HepG2 (cell line): ENCODE measurements around the gene MEPCE. TPM values are rescaled to one million over a fixed set of nuclear protein-coding genes. Genes with fewer than 3 reads are reported as not detected.

Experiments used
- CERS6 ChIP-seq: sonication (generic); formaldehyde crosslinking; IDR thresholded peaks from 2 replicates; pipeline ENCODE4 v1.5.0; 2020; ENCODE audit warnings: missing genetic modification reagents
- EHMT2 ChIP-seq: fragments of 200-600 bp; sonication (generic); IDR thresholded peaks from 2 replicates; pipeline ENCODE4 v1.7.0; 2017; ENCODE audit warnings: antibody characterized with exemption, low read depth, low read length, borderline replicate concordance
- HNRNPLL ChIP-seq: fragments of 200-400 bp; formaldehyde crosslinking; IDR thresholded peaks from 2 replicates; pipeline ENCODE4 v1.6.1; 2017; ENCODE audit warnings: mild to moderate bottlenecking, low read depth, low read length; ENCODE audit not compliant: poor library complexity, severe bottlenecking
- KDM4B ChIP-seq: sonication (generic); formaldehyde crosslinking; IDR thresholded peaks from 2 replicates; pipeline ENCODE4 v1.4.0; 2020; ENCODE audit warnings: missing genetic modification reagents
- KDM6A ChIP-seq: IDR thresholded peaks from 2 replicates; pipeline ENCODE4 v1.6.1; 2016; ENCODE audit warnings: low read depth
- MED13 ChIP-seq: sonication (generic); formaldehyde crosslinking; IDR thresholded peaks from 2 replicates; pipeline ENCODE4 v1.5.0; 2020; ENCODE audit warnings: missing genetic modification reagents
- MIER3 ChIP-seq: IDR thresholded peaks from 2 replicates; pipeline ENCODE4 v1.6.1; 2016; ENCODE audit warnings: missing compliant biosample characterization, borderline replicate concordance
- MYPOP ChIP-seq: sonication (generic); formaldehyde crosslinking; IDR thresholded peaks from 2 replicates; pipeline ENCODE4 v1.8.1; 2023; ENCODE audit warnings: mild to moderate bottlenecking, moderate library complexity, missing genetic modification reagents
- PBX2 ChIP-seq: IDR thresholded peaks from 2 replicates; pipeline ENCODE4 v1.6.1; 2016; ENCODE audit warnings: control low read depth
- PHF21A ChIP-seq: sonication (generic); formaldehyde crosslinking; IDR thresholded peaks from 2 replicates; pipeline ENCODE4 v1.5.0; 2020; ENCODE audit warnings: mild to moderate bottlenecking, missing genetic modification reagents
- PRDM10 ChIP-seq: sonication (generic); formaldehyde crosslinking; IDR thresholded peaks from 2 replicates; pipeline ENCODE4 v1.4.0; 2020; ENCODE audit warnings: low read depth, missing genetic modification reagents
- SCMH1 ChIP-seq: sonication (generic); formaldehyde crosslinking; IDR thresholded peaks from 2 replicates; pipeline ENCODE4 v1.9.0; 2021; ENCODE audit warnings: missing genetic modification reagents, mild to moderate bottlenecking, borderline replicate concordance
- XRCC5 ChIP-seq: fragments of 200-400 bp; formaldehyde crosslinking; optimal IDR thresholded peaks from 2 replicates; pipeline ENCODE3; 2017; ENCODE audit warnings: mild to moderate bottlenecking, low read length
- YY1 ChIP-seq: IDR thresholded peaks from 2 replicates; pipeline ENCODE4 v1.6.1; 2011; ENCODE audit warnings: low read length, low read depth, moderate library complexity, mild to moderate bottlenecking; ENCODE audit not compliant: insufficient read depth, insufficient replicate concordance
- ZC3H13 ChIP-seq: sonication (generic); formaldehyde crosslinking; IDR thresholded peaks from 2 replicates; pipeline ENCODE4 v1.8.1; 2023; ENCODE audit warnings: mild to moderate bottlenecking, missing genetic modification reagents, moderate library complexity
- ZNF160 ChIP-seq: sonication (generic); formaldehyde crosslinking; IDR thresholded peaks from 2 replicates; pipeline ENCODE4 v1.8.0; 2022; ENCODE audit warnings: mild to moderate bottlenecking, inconsistent platforms, missing genetic modification reagents
- ZNF335 ChIP-seq: sonication (generic); formaldehyde crosslinking; IDR thresholded peaks from 2 replicates; pipeline ENCODE4 v1.4.0; 2020; ENCODE audit warnings: missing genetic modification reagents
- ZNF432 ChIP-seq: sonication (generic); formaldehyde crosslinking; IDR thresholded peaks from 2 replicates; pipeline ENCODE4 v1.5.0; 2020; ENCODE audit warnings: missing genetic modification reagents, mild to moderate bottlenecking, borderline replicate concordance
- ZNF441 ChIP-seq: sonication (generic); formaldehyde crosslinking; IDR thresholded peaks from 2 replicates; pipeline ENCODE4 v1.7.0; 2021; ENCODE audit warnings: missing genetic modification reagents, borderline replicate concordance
- ZNF558 ChIP-seq: sonication (generic); formaldehyde crosslinking; IDR thresholded peaks from 2 replicates; pipeline ENCODE4 v1.9.0; 2022; ENCODE audit warnings: mild to moderate bottlenecking, missing genetic modification reagents, borderline replicate concordance
- ZNF572 ChIP-seq: sonication (generic); formaldehyde crosslinking; IDR thresholded peaks from 2 replicates; pipeline ENCODE4 v1.5.1; 2020; ENCODE audit warnings: mild to moderate bottlenecking, missing genetic modification reagents
- ZNF746 ChIP-seq: sonication (generic); formaldehyde crosslinking; IDR thresholded peaks from 2 replicates; pipeline ENCODE4 v1.8.0; 2022; ENCODE audit warnings: mild to moderate bottlenecking, missing genetic modification reagents
- ZNF749 ChIP-seq: sonication (generic); formaldehyde crosslinking; IDR thresholded peaks from 2 replicates; pipeline ENCODE4 v1.8.0; 2022; ENCODE audit warnings: mild to moderate bottlenecking, missing genetic modification reagents, moderate library complexity, borderline replicate concordance
- ZNF772 ChIP-seq: sonication (generic); formaldehyde crosslinking; IDR thresholded peaks from 2 replicates; pipeline ENCODE4 v1.5.0; 2020; ENCODE audit warnings: mild to moderate bottlenecking, missing genetic modification reagents
- polyA plus RNA-seq, 8 experiments: library from polyadenylated mRNA; depleted of rRNA in 3 of 8; stranded (reverse) in 7 of 8; unstranded in 1 of 8; fragments of >200 nt; fragmentation: Illumina TruSeq in 4 of 8; extraction: Trizol in 4 of 8; gene quantifications; 2 replicates each; pipeline versions ENCODE4 v1.2.1 to v1.2.3, GENCODE V29; 2011 to 2016; ENCODE audit warnings: low read depth in 4 of 8, missing spikeins in 1 of 8, mixed read lengths in 1 of 8; ENCODE audit not compliant: insufficient read depth in 1 of 8
- total RNA-seq, 5 experiments: library from RNA; depleted of rRNA; stranded (reverse); fragments of >200 nt; fragmentation: Illumina TruSeq; extraction: Trizol; gene quantifications; 2 replicates each; pipeline ENCODE4 v1.2.3, GENCODE V29; 2016; ENCODE audit warnings: low read depth in 1 of 5

Gene MEPCE
- total and polyA plus RNA-seq, 2 of the 13 experiments (the other 11 are each of a cell fraction or from before 2014, with no cell fraction given), result 12.3 to 26.0 TPM

GRCh38 chr7:100428967-100429636 is 529 bp upstream of the MEPCE start (continued):
- TF ChIP-seq KDM6A (CRISPR knock-in tag) (no peak; the same call in 1 of the 2 replicates), KDM4B (no peak), ZNF441 (CRISPR knock-in tag) (peak; percentile 35; the same call in 1 of the 2 replicates), XRCC5 (no peak), ZNF746 (CRISPR knock-in tag) (peak; percentile 57), SCMH1 (CRISPR knock-in tag) (no peak), ZNF558 (CRISPR knock-in tag) (no peak), MED13 (no peak), MYPOP (no peak), PBX2 (CRISPR knock-in tag) (no peak), ZNF772 (CRISPR knock-in tag) (0 out of 2 replicates have a peak, but pooled peaks have one; percentile 5), ZNF749 (CRISPR knock-in tag) (0 out of 2 replicates have a peak, but pooled peaks have one; percentile 24), ZNF335 (CRISPR knock-in tag) (no peak), EHMT2 (no peak), ZNF160 (CRISPR knock-in tag) (peak; percentile 11; the same call in 1 of the 2 replicates), ZNF432 (no peak), CERS6 (CRISPR knock-in tag) (no peak; the same call in 1 of the 2 replicates), ZNF572 (CRISPR knock-in tag) (no peak), ZC3H13 (CRISPR knock-in tag) (no peak), YY1 (peak; percentile 8), MIER3 (peak; percentile 86), PHF21A (CRISPR knock-in tag) (no peak), HNRNPLL (no peak), PRDM10 (no peak)
